GM12874 (cell line): ENCODE measurements around the gene LSM2.
A peak's percentile ranks its signal among the peaks of the same experiment; 100 is the strongest.

Source experiments
- TF ChIP-seq, protein P1 (sequence below): IDR thresholded peaks from 2 replicates; pipeline ENCODE4 v1.5.1; 2011; ENCODE audit warnings: low read depth, mild to moderate bottlenecking, control low read depth, low read length, moderate library complexity; ENCODE audit not compliant: insufficient read depth

Gene LSM2

DNA sequence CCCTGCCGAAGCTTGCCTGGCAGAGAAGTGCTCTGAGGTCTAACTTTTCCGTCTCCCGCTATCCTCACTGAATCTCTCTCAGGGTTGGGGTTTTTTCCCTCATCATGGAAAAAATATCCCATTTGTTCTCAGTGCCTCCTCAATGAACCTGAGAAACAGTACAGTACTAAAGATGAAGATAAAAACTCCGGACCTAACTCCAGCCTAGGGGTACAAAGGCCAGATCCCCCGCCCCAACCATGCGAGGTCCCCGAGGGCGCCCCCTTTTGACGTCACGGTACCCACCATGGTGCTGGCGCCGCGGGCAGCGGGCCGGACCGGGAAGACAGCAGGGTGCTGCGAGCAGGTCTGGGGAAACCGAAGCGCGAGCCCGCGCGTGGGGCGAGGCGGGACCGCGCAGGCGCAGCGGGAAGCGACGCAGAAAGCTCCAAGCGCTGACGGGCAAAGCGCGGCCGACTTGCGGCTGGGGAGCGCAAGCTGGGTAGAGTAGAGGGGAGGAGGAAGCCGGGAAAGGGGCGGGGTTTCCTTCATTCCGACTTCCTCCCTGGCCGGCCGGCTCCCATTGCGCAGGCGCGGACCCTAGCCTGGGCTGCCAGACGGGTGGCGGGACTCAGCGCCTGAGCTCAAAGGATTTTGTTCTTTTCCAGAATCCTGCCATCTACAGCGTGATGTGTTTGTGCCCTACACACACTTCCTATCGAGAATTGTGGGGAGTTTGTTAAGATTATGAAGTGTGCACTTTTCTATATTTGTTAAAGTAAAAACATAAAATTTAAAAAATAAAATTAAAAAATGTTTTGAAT lies at the start of gene LSM2:
LSM2 (minus strand) TSS at position 497 of the 803 bp plus-strand sequence; CDS start at position 288, 209 bp downstream.
- TF ChIP-seq, protein P1, sequence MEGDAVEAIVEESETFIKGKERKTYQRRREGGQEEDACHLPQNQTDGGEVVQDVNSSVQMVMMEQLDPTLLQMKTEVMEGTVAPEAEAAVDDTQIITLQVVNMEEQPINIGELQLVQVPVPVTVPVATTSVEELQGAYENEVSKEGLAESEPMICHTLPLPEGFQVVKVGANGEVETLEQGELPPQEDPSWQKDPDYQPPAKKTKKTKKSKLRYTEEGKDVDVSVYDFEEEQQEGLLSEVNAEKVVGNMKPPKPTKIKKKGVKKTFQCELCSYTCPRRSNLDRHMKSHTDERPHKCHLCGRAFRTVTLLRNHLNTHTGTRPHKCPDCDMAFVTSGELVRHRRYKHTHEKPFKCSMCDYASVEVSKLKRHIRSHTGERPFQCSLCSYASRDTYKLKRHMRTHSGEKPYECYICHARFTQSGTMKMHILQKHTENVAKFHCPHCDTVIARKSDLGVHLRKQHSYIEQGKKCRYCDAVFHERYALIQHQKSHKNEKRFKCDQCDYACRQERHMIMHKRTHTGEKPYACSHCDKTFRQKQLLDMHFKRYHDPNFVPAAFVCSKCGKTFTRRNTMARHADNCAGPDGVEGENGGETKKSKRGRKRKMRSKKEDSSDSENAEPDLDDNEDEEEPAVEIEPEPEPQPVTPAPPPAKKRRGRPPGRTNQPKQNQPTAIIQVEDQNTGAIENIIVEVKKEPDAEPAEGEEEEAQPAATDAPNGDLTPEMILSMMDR, result peak; percentile 28; the same call in 1 of the 2 replicates

DNA sequence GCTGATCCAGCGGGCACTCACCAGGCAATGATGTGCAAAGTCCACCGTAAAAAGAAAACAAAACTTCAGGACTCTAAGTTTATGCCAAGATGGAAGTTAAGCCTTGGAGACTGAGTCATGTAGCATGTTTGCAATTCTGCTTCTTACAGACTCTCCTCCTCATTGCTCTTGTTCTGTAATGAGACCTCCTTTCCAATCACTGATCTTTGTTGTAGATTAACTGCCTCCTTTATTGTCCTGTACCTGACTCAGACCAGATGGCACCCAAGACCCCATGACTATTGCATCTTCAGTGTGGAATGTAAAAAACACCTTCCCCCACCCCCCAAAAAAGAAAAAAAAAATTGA lies 44.7 kb upstream of the LSM2 start:
- TF ChIP-seq, protein P1, result no peak

DNA sequence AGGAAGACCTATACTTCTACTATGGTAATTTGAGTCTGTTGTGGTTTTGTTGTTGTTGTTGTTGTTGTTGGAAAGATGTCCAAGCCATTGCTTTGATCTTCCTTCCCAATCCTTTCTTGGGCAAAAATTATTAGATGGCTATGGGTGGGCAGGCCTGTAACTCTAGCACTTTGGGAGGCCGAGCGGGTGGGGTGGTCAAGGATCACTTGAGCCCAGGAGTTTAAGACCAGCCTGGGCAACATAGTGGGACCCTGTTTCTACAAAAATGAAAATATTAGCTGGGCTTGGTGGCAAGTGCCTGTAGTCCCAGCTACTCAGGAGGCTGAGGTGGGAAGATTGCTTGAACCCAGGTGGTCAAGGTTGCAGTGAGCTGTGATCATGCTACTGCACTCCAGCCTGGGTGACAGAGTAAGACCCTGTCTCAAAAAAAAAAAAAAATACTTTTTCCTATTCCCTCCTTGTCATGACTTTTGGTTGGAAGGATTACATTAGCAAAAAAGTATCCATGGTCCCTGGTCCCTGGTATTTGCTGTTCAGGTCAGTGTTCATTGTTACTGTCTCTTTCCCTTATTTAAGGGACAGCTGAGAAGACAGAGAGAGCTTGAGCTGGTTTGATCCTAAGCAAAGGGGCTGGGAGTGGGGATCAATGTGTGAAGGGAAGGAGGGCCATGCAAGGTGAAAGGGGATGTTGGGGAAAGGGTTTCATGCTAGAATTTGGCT lies 44.2 kb upstream of the LSM2 start:
- TF ChIP-seq, protein P1, result no peak

DNA sequence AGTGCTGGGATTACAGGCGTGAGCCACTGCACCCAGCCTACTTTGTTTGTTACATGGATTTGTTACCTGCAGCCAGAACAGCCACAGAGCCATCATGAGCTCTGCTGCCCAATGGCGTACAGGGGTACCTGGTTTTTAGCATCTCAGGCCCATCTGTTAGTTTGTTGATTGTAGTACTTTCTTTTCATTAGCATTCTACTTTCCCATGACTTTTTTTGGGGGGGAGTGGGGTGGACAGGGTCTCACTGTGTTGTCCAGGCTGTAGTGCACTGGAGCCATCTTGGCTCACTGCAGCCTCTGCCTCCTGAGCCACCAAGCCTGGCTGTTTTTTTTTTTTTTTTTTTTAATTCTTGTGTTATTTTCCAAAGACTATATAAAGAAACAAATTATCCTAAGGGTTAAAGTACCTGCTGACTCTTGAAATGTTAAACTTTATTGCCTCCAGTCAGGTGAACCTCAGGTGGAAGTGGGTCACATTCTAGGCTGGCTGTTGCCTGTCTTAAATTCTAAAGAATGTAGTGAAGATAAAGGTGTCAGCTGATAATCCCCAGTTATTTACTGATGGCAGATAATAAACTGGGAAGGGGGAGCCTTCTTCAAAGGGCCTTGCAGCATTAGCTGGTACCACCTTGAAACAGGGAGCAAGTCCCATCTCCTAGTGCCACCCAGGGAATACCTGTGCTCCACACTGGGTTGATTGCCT lies 40.7 kb upstream of the LSM2 start:
- TF ChIP-seq, protein P1, result no peak

DNA sequence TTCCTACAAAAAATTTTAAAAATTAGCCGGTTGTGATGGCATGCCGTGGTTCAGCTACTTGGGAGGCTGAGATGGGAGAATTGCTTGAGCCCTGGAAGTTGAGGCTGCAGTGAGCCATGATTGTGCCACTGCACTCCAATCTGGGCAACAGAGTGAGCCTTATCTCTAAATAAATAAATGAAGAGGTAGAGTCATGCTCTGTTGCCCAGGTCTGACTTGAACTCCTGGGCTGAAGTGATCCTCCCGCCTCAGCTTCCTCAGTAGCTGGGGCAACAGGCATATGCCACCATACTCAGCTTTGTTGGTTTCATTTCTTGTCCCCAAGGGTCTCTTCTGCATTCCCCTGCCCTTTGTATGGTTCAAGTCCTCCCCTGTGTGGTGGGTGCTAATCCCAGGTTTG lies 37.7 kb upstream of the LSM2 start:
- TF ChIP-seq, protein P1, result no peak

GRCh38 chr6:31842053-31842452 lies 35.3 kb upstream of the LSM2 start:
- TF ChIP-seq, protein P1, result no peak

GRCh38 chr6:31838968-31839367 lies 32.2 kb upstream of the LSM2 start:
- TF ChIP-seq, protein P1, result no peak
